ENCODE results near the gene PRSS16. TPM values are rescaled to one million over a fixed set of nuclear protein-coding genes. Genes with fewer than 3 reads are reported as not detected.

PRSS16 gene
- total and polyA plus RNA-seq, 9 of the 15 experiments (the other 6 are each of a cell fraction or from before 2014, with no cell fraction given): 4.5 to 21.3 (median 12.1) TPM

DNA sequence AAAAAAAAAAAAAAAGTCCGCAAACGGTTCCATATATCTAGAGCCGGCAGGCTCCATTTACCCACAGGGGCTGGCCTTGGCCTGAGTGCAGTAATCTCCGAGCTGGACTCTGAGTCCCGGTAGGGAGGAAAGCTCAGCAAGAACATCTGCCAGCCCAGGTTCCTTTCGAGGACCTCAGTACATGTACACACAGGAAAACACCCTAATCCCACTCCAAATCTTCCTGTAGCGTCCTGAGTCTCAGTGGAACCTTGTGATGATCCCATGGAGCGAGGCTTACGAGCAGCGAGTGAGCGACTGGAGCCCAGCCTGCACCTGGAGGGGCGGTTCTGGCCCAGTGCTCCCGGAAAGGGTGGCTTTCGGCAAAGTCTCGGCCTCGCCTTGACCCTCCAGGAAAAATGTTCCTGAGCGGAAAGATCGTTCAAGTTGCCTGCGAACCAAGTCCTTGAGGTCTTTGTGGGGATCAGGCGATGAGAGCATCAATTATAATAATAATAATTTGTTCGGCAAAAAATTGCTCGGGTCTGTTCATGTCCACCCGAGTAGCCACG lies 32.1 kb downstream of the PRSS16 start (continued):
- TF ChIP-seq, protein P1, sequence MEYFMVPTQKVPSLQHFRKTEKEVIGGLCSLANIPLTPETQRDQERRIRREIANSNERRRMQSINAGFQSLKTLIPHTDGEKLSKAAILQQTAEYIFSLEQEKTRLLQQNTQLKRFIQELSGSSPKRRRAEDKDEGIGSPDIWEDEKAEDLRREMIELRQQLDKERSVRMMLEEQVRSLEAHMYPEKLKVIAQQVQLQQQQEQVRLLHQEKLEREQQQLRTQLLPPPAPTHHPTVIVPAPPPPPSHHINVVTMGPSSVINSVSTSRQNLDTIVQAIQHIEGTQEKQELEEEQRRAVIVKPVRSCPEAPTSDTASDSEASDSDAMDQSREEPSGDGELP (CRISPR knock-in tag; IDR thresholded peaks at IDR 0.05; ENCODE audit: borderline replicate concordance): 0 out of 2 replicates have a peak, but pooled peaks have one; percentile 16
- TF ChIP-seq, protein P2, sequence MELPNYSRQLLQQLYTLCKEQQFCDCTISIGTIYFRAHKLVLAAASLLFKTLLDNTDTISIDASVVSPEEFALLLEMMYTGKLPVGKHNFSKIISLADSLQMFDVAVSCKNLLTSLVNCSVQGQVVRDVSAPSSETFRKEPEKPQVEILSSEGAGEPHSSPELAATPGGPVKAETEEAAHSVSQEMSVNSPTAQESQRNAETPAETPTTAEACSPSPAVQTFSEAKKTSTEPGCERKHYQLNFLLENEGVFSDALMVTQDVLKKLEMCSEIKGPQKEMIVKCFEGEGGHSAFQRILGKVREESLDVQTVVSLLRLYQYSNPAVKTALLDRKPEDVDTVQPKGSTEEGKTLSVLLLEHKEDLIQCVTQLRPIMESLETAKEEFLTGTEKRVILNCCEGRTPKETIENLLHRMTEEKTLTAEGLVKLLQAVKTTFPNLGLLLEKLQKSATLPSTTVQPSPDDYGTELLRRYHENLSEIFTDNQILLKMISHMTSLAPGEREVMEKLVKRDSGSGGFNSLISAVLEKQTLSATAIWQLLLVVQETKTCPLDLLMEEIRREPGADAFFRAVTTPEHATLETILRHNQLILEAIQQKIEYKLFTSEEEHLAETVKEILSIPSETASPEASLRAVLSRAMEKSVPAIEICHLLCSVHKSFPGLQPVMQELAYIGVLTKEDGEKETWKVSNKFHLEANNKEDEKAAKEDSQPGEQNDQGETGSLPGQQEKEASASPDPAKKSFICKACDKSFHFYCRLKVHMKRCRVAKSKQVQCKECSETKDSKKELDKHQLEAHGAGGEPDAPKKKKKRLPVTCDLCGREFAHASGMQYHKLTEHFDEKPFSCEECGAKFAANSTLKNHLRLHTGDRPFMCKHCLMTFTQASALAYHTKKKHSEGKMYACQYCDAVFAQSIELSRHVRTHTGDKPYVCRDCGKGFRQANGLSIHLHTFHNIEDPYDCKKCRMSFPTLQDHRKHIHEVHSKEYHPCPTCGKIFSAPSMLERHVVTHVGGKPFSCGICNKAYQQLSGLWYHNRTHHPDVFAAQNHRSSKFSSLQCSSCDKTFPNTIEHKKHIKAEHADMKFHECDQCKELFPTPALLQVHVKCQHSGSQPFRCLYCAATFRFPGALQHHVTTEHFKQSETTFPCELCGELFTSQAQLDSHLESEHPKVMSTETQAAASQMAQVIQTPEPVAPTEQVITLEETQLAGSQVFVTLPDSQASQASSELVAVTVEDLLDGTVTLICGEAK (IDR thresholded peaks at IDR 0.05): peak; percentile 77
- TF ChIP-seq, protein P2 (CRISPR knock-in tag; IDR thresholded peaks at IDR 0.05): no peak
- no peak for TF ChIP-seq NCOA6 (IDR thresholded peaks at IDR 0.05)
- no peak for TF ChIP-seq GATAD2B (IDR thresholded peaks at IDR 0.05; ENCODE audit: borderline replicate concordance)
- TF ChIP-seq, protein P3, sequence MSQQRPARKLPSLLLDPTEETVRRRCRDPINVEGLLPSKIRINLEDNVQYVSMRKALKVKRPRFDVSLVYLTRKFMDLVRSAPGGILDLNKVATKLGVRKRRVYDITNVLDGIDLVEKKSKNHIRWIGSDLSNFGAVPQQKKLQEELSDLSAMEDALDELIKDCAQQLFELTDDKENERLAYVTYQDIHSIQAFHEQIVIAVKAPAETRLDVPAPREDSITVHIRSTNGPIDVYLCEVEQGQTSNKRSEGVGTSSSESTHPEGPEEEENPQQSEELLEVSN (IDR thresholded peaks at IDR 0.05; ENCODE audit: borderline replicate concordance in 1 of 2, extremely low read depth in 1 of 2, insufficient read depth in 1 of 2, insufficient read length in 1 of 2, low read depth in 1 of 2, low read length in 1 of 2, poor library complexity in 1 of 2, severe bottlenecking in 1 of 2): peak in 1 of 2 experiments; percentile 32
- no peak for TF ChIP-seq ZEB2 (IDR thresholded peaks at IDR 0.05)
- no peak for TF ChIP-seq ZNF780A (CRISPR knock-in tag; IDR thresholded peaks at IDR 0.05)
- peak; percentile 48 for TF ChIP-seq RBBP5 (IDR thresholded peaks at IDR 0.05; ENCODE audit: borderline replicate concordance, insufficient read depth, low read length, poor library complexity, severe bottlenecking)
- no peak for TF ChIP-seq RFX1 (IDR thresholded peaks at IDR 0.05)
- TF ChIP-seq ZKSCAN3 (CRISPR knock-in tag; IDR thresholded peaks at IDR 0.05): no peak
- TF ChIP-seq GABPA (tag; conservative IDR thresholded peaks at IDR 0.05; ENCODE audit: low read depth): peak; percentile 83
- no peak for TF ChIP-seq MCM5 (IDR thresholded peaks at IDR 0.05; ENCODE audit: low read depth)
- TF ChIP-seq, protein P4, sequence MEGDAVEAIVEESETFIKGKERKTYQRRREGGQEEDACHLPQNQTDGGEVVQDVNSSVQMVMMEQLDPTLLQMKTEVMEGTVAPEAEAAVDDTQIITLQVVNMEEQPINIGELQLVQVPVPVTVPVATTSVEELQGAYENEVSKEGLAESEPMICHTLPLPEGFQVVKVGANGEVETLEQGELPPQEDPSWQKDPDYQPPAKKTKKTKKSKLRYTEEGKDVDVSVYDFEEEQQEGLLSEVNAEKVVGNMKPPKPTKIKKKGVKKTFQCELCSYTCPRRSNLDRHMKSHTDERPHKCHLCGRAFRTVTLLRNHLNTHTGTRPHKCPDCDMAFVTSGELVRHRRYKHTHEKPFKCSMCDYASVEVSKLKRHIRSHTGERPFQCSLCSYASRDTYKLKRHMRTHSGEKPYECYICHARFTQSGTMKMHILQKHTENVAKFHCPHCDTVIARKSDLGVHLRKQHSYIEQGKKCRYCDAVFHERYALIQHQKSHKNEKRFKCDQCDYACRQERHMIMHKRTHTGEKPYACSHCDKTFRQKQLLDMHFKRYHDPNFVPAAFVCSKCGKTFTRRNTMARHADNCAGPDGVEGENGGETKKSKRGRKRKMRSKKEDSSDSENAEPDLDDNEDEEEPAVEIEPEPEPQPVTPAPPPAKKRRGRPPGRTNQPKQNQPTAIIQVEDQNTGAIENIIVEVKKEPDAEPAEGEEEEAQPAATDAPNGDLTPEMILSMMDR (IDR thresholded peaks at IDR 0.05 in 2 of 3, conservative IDR thresholded peaks at IDR 0.05 in 1 of 3; ENCODE audit: insufficient read depth in 2 of 3, low read depth in 1 of 3, low read length in 3 of 3): no peak
- peak; percentile 1; the same call in 1 of the 2 replicates for TF ChIP-seq NFE2 (IDR thresholded peaks at IDR 0.05; ENCODE audit: low read depth)

Data from K562 (cell line).